Fibroblast of mammary gland (primary cell): Measurements from ENCODE around the gene MED13L.

ENCODE experiments used
- DNase-seq: peaks from one replicate; pipeline ENCODE4 v3.0.0-alpha.2; 2010; ENCODE audit warnings: low read depth
- H3K4me3 ChIP-seq: 2 replicates; pipeline ENCODE4 v1.5.1; 2011; ENCODE audit warnings: low read depth, mild to moderate bottlenecking, low read length, moderate library complexity; ENCODE audit not compliant: control insufficient read depth
- CTCF ChIP-seq: conservative IDR thresholded peaks from 2 replicates; pipeline ENCODE4 v1.5.1; 2011; ENCODE audit warnings: low read depth, low read length, inconsistent platforms; ENCODE audit not compliant: control insufficient read depth, insufficient read depth

The MED13L gene

GRCh38 chr12:115973066-115973465, 304.4 kb downstream of the MED13L start:
- no peak for TF ChIP-seq CTCF
- H3K4me3 ChIP-seq: no peak overlapping the region
- no peak for DNase-seq

GRCh38 chr12:115972241-115972640, 305.3 kb downstream of the MED13L start:
- no peak overlapping the region for H3K4me3 ChIP-seq
- TF ChIP-seq CTCF: no peak
- no peak for DNase-seq

DNA sequence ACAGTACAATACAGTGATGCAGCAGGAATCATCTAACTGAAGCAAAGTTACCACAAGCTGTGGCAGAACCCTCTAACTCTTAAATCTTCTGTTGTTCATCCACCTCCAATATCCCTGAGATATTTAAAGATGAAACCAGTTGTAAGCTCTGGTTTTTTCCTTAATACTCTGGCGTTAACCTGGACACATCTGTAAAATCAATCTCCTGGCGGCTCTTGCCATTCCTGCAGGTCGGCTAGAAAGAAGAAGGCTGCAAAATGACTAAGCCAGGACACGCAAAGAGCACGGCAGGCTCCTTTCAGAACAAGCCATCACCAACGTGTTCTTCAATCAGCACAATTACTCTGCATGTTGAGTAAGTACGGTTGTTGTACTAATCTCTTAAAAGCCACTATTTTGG, 309.3 kb downstream of the MED13L start:
- TF ChIP-seq CTCF: no peak
- no peak for DNase-seq
- no peak overlapping the region for H3K4me3 ChIP-seq

GRCh38 chr12:115966376-115966775, 311.1 kb downstream of the MED13L start:
- TF ChIP-seq CTCF: no peak
- H3K4me3 ChIP-seq: no peak overlapping the region
- no peak for DNase-seq

GRCh38 chr12:115964626-115965025, 312.9 kb downstream of the MED13L start:
- TF ChIP-seq CTCF: no peak
- H3K4me3 ChIP-seq: no peak overlapping the region
- no peak for DNase-seq

DNA sequence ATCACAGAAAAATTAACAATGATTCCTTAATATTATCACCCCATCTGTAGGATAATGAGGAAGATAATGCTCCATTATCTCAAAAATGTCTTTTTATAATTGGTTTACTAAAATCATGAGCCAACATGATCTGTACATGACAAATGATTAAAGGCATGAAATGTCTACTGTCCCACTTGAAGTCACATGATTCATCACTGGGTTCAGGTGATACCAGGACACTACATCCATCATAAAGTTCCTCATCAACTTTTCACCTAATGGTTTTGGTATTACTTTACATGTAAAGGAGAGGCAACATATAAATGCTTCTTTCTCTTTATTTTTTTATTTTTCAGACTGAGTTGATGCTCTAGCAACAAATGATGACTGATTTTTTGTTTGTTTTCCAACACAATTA, 313.3 kb downstream of the MED13L start:
- no peak overlapping the region for H3K4me3 ChIP-seq
- no peak for DNase-seq
- TF ChIP-seq CTCF: no peak

DNA sequence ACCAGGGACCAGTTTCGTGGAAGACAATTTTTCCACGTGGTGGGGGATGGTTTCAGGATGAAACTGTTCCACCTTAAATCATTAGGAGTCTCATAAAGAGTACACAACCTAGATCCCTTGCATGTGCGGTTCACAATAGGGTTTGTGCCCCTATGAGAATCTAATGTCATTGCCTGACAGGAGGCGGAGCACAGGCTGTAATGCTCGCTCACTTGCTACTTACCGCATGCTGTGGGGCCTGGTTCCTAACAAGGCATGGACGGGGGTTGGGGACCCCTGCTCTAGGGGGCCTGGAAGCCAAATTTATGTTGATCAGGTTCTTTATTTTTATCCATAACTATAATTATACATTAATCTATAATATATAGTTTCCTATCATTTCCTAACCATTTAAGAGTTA, 315.3 kb downstream of the MED13L start:
- no peak for DNase-seq
- no peak for TF ChIP-seq CTCF
- H3K4me3 ChIP-seq: no peak overlapping the region
